WTC11 (cell line): ENCODE data around the gene HECW1. TPM values are rescaled to one million over a fixed set of nuclear protein-coding genes. Genes with fewer than 3 reads are reported as not detected.

Experiments used
- ATAC-seq: fragments of 200-7000 bp; cut with Tn5 transposase; 2 replicates; pipeline ENCODE4 v1.10.0; 2021; ENCODE audit warnings: mild to moderate bottlenecking, moderate library complexity
- CTCF ChIA-PET: fragments of 300-600 bp; sonication (Branson Sonifier 250); formaldehyde crosslinking; loops from one replicate; lab custom pipeline; 2021; ENCODE audit warnings: antibody characterized with exemption; lab: Charles Lee
- POLR2A ChIA-PET: fragments of 350-600 bp; sonication (Branson Sonifier 250); formaldehyde crosslinking; loops from one replicate; lab custom pipeline; 2021; ENCODE audit warnings: antibody characterized with exemption; lab: Charles Lee
- DNase-seq: peaks from one replicate; pipeline ENCODE4 v3.0.0; 2021; ENCODE audit warnings: low spot score
- H3K27ac Mint-ChIP-seq: 2 replicates; pipeline ENCODE4 v1.8.0; 2021; ENCODE audit warnings: mixed read lengths
- H3K27me3 Mint-ChIP-seq: 2 replicates; pipeline ENCODE4 v1.8.0; 2021; ENCODE audit warnings: low read depth, mild to moderate bottlenecking, moderate library complexity, mixed read lengths
- H3K36me3 Mint-ChIP-seq: 2 replicates; pipeline ENCODE4 v1.8.0; 2021; ENCODE audit warnings: mixed read lengths
- H3K4me1 Mint-ChIP-seq: 2 replicates; pipeline ENCODE4 v1.8.0; 2022; ENCODE audit warnings: mixed read lengths
- H3K4me3 Mint-ChIP-seq: 2 replicates; pipeline ENCODE4 v1.8.0; 2021; ENCODE audit warnings: mild to moderate bottlenecking, moderate library complexity, mixed read lengths
- H3K9me3 Mint-ChIP-seq: 2 replicates; pipeline ENCODE4 v1.8.0; 2021; ENCODE audit warnings: mixed read lengths
- CBFB ChIP-seq: sonication (generic); formaldehyde crosslinking; IDR thresholded peaks from 2 replicates; pipeline ENCODE4 v1.8.1; 2022; ENCODE audit warnings: mild to moderate bottlenecking, low read depth, missing genetic modification reagents
- SOX15 ChIP-seq: fragments of 250-450 bp; sonication (Bioruptor Pico); IDR thresholded peaks from 2 replicates; pipeline ENCODE4 v1.9.0; 2021; ENCODE audit warnings: mild to moderate bottlenecking
- SP1 ChIP-seq: sonication (generic); formaldehyde crosslinking; conservative IDR thresholded peaks from 2 replicates; pipeline ENCODE4 v1.8.1; 2022; ENCODE audit warnings: missing genetic modification reagents
- TCF7 ChIP-seq: sonication (generic); formaldehyde crosslinking; IDR thresholded peaks from 2 replicates; pipeline ENCODE4 v1.8.0; 2022; ENCODE audit warnings: mild to moderate bottlenecking, low read depth, missing genetic modification reagents, moderate library complexity
- TP53 ChIP-seq: sonication (generic); formaldehyde crosslinking; IDR thresholded peaks from 2 replicates; pipeline ENCODE4 v1.8.1; 2023; ENCODE audit warnings: mild to moderate bottlenecking, missing genetic modification reagents
- total RNA-seq: library from RNA; stranded (reverse); gene quantifications from 3 replicates; pipeline ENCODE4 v1.2.3, GENCODE V29; 2021
- TF ChIP-seq, protein P1 (sequence below): fragments of 200-600 bp; IDR thresholded peaks from 2 replicates; pipeline ENCODE4 v1.8.0; 2022; ENCODE audit warnings: antibody characterized with exemption
- TF ChIP-seq, protein P2 (sequence below): sonication (generic); formaldehyde crosslinking; conservative IDR thresholded peaks from 2 replicates; pipeline ENCODE4 v1.8.1; 2022; ENCODE audit warnings: mild to moderate bottlenecking, missing genetic modification reagents
- TF ChIP-seq, protein P3 (sequence below): sonication (generic); formaldehyde crosslinking; IDR thresholded peaks from 2 replicates; pipeline ENCODE4 v1.8.0; 2022; ENCODE audit warnings: mild to moderate bottlenecking, missing genetic modification reagents
- TF ChIP-seq, protein P4 (sequence below): sonication (generic); formaldehyde crosslinking; IDR thresholded peaks from 2 replicates; pipeline ENCODE4 v1.8.0; 2022; ENCODE audit warnings: mild to moderate bottlenecking, missing genetic modification reagents
- TF ChIP-seq, protein P5 (sequence below): fragments of 250-450 bp; sonication (Bioruptor Pico); IDR thresholded peaks from 2 replicates; pipeline ENCODE4 v1.8.0; 2021; ENCODE audit warnings: mild to moderate bottlenecking
- TF ChIP-seq, protein P6 (sequence below): fragments of 250-450 bp; sonication (Bioruptor Pico); IDR thresholded peaks from 2 replicates; pipeline ENCODE4 v2.1.2; 2022; ENCODE audit warnings: mild to moderate bottlenecking, moderate library complexity
- TF ChIP-seq, protein P7 (sequence below): sonication (generic); formaldehyde crosslinking; IDR thresholded peaks from 2 replicates; pipeline ENCODE4 v1.8.0; 2023; ENCODE audit warnings: missing genetic modification reagents, mild to moderate bottlenecking, borderline replicate concordance
- TF ChIP-seq, protein P8 (sequence below): fragments of 250-450 bp; sonication (Bioruptor Pico); IDR thresholded peaks from 2 replicates; pipeline ENCODE4 v1.9.0; 2021; ENCODE audit warnings: mild to moderate bottlenecking
- TF ChIP-seq, protein P9 (sequence below): sonication (generic); formaldehyde crosslinking; IDR thresholded peaks from 2 replicates; pipeline ENCODE4 v1.8.1; 2023; ENCODE audit warnings: mild to moderate bottlenecking, missing genetic modification reagents

The HECW1 gene
- total RNA-seq, 1 experiment from 2014 or later: 6.1 TPM

DNA sequence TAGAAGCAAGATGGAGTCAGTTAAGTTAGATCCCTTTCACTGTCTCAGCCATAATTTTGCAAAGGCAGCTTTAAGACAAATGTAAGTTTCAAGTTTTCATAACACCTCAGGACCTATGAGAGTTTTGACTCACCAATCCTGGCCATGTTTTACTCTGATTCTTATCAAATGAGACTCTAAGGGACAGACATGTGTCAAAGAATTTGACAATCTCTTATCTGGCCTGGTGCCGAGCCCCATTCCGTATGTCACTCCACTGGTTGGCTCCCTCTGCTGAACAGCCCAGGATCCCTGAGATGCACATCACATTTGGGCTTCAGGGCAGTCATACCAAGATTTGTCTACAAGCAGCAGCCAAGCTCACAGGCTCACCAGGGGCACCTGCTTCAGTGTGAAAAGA lies 282.9 kb downstream of the HECW1 start (continued):
- TF ChIP-seq, protein P1, sequence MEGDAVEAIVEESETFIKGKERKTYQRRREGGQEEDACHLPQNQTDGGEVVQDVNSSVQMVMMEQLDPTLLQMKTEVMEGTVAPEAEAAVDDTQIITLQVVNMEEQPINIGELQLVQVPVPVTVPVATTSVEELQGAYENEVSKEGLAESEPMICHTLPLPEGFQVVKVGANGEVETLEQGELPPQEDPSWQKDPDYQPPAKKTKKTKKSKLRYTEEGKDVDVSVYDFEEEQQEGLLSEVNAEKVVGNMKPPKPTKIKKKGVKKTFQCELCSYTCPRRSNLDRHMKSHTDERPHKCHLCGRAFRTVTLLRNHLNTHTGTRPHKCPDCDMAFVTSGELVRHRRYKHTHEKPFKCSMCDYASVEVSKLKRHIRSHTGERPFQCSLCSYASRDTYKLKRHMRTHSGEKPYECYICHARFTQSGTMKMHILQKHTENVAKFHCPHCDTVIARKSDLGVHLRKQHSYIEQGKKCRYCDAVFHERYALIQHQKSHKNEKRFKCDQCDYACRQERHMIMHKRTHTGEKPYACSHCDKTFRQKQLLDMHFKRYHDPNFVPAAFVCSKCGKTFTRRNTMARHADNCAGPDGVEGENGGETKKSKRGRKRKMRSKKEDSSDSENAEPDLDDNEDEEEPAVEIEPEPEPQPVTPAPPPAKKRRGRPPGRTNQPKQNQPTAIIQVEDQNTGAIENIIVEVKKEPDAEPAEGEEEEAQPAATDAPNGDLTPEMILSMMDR: no peak
- TF ChIP-seq TP53: no peak
- TF ChIP-seq, protein P2, sequence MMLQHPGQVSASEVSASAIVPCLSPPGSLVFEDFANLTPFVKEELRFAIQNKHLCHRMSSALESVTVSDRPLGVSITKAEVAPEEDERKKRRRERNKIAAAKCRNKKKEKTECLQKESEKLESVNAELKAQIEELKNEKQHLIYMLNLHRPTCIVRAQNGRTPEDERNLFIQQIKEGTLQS: no peak
- TF ChIP-seq, protein P3, sequence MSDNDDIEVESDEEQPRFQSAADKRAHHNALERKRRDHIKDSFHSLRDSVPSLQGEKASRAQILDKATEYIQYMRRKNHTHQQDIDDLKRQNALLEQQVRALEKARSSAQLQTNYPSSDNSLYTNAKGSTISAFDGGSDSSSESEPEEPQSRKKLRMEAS (CRISPR knock-in tag): no peak
- no peak for TF ChIP-seq SOX15

DNA sequence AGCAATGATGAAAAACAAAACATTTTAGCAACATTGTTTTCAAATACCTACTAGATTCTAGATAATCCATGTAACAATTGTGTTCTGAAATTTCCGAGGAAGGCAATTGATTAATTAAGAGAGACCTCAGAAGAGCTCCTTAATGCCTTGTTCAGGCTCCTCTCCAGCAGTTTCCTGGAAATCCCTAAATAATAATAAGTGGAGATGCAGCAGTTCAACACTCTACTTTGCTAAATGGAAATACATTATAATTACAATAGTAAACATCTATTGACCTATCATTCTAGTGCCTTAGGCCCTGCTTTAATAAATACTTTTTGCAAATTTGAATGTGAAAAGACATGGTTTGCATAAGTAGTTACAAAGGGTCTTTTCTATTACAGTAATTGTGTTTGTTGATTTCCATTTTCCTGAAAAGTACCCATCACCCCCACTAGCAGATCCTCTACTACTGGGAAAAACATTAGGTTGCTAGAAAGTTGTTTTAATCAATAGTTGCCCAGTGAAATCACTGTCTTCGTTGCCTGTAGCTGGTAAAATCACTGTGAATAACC lies 283.8 kb downstream of the HECW1 start:
- peak overlapping the region; percentile 22 for H3K4me3 Mint-ChIP-seq
- peak; percentile 54 for ATAC-seq
- H3K9me3 Mint-ChIP-seq: peaks cover 37% of the 10 kb centered on the region
- H3K4me1 Mint-ChIP-seq: peaks cover 55% of the 10 kb centered on the region
- H3K27me3 Mint-ChIP-seq: peaks cover 26% of the 10 kb centered on the region
- ChIA-PET POLR2A (no interaction called here), CTCF (interaction anchor here (0.8 to 1.8 kb wide), 3 partner anchors 43 to 68 kb away, joined by 3 to 6 read pairs (median 3); no protein-coding TSS in a partner anchor)
- peak overlapping the region; percentile 20 for H3K27ac Mint-ChIP-seq
- no peak for DNase-seq
- TF ChIP-seq, protein P4, sequence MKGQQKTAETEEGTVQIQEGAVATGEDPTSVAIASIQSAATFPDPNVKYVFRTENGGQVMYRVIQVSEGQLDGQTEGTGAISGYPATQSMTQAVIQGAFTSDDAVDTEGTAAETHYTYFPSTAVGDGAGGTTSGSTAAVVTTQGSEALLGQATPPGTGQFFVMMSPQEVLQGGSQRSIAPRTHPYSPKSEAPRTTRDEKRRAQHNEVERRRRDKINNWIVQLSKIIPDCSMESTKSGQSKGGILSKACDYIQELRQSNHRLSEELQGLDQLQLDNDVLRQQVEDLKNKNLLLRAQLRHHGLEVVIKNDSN (CRISPR knock-in tag): no peak
- 0 out of 2 replicates have a peak, but pooled peaks have one; percentile 20 for TF ChIP-seq SP1 (CRISPR knock-in tag)
- TF ChIP-seq, all 79 proteins: peak for 1
- peaks cover 33% of the 10 kb centered on the region for H3K36me3 Mint-ChIP-seq

DNA sequence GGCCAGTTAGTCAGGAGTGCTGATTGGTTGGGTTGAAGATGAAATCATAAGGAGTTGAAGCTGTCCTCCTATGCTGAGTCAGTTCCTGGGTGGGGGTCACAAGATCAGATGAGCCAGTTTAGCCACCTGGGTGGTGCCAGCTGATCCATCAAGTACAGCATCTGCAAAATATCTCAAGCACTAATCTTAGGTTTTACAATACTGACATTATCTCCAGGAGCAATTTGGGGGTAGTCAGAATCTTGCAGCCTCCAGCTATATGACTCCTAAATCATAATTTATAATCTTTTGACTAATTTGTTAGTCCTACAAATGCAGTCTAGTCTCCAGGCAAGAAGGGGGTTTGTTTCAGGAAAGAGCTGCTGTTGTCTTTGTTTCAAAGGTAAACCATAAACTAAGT lies 286.4 kb downstream of the HECW1 start:
- Mint-ChIP-seq H3K27me3 (peaks cover 23% of the 10 kb centered on the region), H3K4me1 (peaks cover 51% of the 10 kb centered on the region), H3K36me3 (peaks cover 32% of the 10 kb centered on the region)
- ATAC-seq: no peak
- DNase-seq: no peak
- TF ChIP-seq, protein P5, sequence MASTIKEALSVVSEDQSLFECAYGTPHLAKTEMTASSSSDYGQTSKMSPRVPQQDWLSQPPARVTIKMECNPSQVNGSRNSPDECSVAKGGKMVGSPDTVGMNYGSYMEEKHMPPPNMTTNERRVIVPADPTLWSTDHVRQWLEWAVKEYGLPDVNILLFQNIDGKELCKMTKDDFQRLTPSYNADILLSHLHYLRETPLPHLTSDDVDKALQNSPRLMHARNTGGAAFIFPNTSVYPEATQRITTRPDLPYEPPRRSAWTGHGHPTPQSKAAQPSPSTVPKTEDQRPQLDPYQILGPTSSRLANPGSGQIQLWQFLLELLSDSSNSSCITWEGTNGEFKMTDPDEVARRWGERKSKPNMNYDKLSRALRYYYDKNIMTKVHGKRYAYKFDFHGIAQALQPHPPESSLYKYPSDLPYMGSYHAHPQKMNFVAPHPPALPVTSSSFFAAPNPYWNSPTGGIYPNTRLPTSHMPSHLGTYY (CRISPR knock-in tag): no peak
- TF ChIP-seq, protein P2: no peak
- TF ChIP-seq CBFB (CRISPR knock-in tag): no peak
- TF ChIP-seq, protein P6, sequence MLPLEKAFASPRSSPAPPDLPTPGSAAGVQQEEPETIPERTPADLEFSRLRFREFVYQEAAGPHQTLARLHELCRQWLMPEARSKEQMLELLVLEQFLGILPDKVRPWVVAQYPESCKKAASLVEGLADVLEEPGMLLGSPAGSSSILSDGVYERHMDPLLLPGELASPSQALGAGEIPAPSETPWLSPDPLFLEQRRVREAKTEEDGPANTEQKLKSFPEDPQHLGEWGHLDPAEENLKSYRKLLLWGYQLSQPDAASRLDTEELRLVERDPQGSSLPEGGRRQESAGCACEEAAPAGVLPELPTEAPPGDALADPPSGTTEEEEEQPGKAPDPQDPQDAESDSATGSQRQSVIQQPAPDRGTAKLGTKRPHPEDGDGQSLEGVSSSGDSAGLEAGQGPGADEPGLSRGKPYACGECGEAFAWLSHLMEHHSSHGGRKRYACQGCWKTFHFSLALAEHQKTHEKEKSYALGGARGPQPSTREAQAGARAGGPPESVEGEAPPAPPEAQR: no peak
- TF ChIP-seq, protein P7, sequence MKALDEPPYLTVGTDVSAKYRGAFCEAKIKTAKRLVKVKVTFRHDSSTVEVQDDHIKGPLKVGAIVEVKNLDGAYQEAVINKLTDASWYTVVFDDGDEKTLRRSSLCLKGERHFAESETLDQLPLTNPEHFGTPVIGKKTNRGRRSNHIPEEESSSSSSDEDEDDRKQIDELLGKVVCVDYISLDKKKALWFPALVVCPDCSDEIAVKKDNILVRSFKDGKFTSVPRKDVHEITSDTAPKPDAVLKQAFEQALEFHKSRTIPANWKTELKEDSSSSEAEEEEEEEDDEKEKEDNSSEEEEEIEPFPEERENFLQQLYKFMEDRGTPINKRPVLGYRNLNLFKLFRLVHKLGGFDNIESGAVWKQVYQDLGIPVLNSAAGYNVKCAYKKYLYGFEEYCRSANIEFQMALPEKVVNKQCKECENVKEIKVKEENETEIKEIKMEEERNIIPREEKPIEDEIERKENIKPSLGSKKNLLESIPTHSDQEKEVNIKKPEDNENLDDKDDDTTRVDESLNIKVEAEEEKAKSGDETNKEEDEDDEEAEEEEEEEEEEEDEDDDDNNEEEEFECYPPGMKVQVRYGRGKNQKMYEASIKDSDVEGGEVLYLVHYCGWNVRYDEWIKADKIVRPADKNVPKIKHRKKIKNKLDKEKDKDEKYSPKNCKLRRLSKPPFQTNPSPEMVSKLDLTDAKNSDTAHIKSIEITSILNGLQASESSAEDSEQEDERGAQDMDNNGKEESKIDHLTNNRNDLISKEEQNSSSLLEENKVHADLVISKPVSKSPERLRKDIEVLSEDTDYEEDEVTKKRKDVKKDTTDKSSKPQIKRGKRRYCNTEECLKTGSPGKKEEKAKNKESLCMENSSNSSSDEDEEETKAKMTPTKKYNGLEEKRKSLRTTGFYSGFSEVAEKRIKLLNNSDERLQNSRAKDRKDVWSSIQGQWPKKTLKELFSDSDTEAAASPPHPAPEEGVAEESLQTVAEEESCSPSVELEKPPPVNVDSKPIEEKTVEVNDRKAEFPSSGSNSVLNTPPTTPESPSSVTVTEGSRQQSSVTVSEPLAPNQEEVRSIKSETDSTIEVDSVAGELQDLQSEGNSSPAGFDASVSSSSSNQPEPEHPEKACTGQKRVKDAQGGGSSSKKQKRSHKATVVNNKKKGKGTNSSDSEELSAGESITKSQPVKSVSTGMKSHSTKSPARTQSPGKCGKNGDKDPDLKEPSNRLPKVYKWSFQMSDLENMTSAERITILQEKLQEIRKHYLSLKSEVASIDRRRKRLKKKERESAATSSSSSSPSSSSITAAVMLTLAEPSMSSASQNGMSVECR (CRISPR knock-in tag): no peak
- TF ChIP-seq TCF7: no peak
- TF ChIP-seq, protein P8, sequence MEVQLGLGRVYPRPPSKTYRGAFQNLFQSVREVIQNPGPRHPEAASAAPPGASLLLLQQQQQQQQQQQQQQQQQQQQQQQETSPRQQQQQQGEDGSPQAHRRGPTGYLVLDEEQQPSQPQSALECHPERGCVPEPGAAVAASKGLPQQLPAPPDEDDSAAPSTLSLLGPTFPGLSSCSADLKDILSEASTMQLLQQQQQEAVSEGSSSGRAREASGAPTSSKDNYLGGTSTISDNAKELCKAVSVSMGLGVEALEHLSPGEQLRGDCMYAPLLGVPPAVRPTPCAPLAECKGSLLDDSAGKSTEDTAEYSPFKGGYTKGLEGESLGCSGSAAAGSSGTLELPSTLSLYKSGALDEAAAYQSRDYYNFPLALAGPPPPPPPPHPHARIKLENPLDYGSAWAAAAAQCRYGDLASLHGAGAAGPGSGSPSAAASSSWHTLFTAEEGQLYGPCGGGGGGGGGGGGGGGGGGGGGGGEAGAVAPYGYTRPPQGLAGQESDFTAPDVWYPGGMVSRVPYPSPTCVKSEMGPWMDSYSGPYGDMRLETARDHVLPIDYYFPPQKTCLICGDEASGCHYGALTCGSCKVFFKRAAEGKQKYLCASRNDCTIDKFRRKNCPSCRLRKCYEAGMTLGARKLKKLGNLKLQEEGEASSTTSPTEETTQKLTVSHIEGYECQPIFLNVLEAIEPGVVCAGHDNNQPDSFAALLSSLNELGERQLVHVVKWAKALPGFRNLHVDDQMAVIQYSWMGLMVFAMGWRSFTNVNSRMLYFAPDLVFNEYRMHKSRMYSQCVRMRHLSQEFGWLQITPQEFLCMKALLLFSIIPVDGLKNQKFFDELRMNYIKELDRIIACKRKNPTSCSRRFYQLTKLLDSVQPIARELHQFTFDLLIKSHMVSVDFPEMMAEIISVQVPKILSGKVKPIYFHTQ (CRISPR knock-in tag): no peak
- TF ChIP-seq, protein P3 (CRISPR knock-in tag): no peak
- TF ChIP-seq, protein P9, sequence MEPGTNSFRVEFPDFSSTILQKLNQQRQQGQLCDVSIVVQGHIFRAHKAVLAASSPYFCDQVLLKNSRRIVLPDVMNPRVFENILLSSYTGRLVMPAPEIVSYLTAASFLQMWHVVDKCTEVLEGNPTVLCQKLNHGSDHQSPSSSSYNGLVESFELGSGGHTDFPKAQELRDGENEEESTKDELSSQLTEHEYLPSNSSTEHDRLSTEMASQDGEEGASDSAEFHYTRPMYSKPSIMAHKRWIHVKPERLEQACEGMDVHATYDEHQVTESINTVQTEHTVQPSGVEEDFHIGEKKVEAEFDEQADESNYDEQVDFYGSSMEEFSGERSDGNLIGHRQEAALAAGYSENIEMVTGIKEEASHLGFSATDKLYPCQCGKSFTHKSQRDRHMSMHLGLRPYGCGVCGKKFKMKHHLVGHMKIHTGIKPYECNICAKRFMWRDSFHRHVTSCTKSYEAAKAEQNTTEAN (CRISPR knock-in tag): no peak
- TF ChIP-seq, all 79 proteins: peak for 0
- no peak overlapping the region for H3K27ac Mint-ChIP-seq
- H3K9me3 Mint-ChIP-seq: peaks cover 35% of the 10 kb centered on the region
- ChIA-PET POLR2A (no interaction called here), CTCF (interaction anchor here (1.5 kb wide), 1 partner anchor 41 kb away, joined by 4 read pairs; no protein-coding TSS in a partner anchor)
- H3K4me3 Mint-ChIP-seq: no peak overlapping the region
